GM18907 (cell line): Measurements from ENCODE around the gene CCDC188.

Source experiments
- ATAC-seq: cut with Tn5 transposase; IDR thresholded peaks from one replicate; pipeline ENCODE4 v1.9.1; 2021; ENCODE audit warnings: mild to moderate bottlenecking, moderate library complexity; ENCODE audit not compliant: unreplicated experiment

Gene CCDC188

DNA sequence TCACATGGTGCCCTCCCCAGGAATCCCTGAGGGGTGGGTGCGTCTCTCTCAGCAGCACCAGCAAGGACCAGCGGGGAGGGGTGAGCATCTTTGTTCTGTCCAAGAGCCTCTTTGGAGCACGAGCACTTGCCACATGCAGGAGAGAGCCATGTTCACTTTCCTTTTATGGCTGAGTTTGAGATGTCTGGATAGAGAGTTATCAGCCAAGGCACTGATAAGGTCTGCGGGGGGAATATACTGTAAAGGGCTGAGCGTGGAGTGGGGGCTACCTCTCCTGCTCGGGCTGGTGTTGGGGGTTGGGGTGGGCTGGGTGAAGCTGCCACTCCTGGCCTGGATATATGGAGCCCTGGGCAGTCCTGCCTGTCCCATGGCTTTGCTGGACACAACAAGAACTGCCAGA is 34.9 kb upstream of the CCDC188 start:
- ATAC-seq = no peak

DNA sequence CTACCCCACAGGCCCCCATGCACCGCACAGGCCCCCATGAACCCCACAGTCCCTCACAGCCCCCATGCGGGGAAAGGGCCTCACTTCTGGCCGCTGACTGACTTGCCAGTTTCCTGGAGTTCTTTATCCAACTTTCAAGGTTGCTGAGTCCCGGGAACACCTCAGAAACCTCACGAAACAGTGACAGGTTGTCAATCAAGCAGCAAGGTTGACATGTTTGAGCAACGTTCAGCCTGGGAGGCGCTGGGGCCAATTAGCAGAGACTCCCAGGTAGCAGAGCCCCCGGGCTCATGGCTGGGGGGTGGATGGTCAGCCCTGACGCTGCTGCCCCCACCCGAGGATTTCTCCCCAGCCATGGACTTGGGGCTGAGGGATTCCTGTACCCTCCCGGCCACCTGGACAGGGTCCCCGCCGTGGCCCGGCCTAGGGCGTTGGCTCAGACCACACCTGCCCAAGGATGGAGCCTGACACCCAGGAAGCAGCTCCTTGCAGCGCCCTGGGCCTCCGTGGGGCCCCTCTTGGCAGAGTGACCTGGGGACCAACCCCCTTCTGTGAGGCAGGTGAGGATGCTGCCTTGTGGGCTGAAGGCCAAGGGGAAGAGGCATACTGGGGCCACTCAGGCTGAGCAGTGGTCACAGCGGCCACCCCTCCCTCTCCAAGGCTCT is 33.8 kb upstream of the CCDC188 start:
- ATAC-seq = no peak

DNA sequence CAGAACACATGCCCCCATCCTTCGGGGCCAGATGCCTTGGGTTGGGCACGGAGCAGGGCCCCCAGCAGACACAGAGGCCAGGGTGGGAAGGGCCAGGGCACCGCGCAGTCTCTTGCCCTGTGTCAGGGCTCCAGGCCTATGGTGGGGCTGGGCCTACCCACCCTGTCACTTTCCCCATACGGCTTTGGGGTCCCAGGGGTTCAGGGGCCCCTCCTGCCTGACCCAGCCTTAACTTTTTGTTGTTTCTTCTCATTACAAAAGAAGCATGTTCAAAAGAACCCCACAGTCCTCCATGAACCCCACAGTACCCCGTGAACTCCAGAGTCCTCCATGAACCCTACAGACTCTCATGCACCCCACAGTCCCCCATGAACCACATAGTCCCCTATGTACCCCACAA is 33.0 kb upstream of the CCDC188 start:
- no peak for ATAC-seq

DNA sequence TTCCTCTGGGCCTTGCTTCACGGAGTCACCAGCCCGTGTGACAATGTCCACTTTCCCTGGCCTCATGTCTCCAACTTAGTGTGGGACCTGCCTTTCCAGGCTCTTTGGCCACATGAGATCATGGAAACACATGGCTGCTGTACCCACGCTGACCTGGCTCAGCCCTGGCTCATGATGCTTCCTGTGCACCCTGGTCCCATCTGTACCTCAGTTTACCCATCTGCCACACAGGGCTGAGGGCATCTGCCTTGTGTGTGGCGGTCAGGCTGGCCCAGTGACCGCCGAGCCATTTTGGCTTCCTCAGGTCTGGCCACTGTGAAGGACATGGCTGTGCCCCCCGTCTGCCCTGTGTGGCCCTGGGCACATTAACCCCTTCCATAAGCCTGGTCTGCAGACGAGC is 32.2 kb upstream of the CCDC188 start:
- no peak for ATAC-seq

DNA sequence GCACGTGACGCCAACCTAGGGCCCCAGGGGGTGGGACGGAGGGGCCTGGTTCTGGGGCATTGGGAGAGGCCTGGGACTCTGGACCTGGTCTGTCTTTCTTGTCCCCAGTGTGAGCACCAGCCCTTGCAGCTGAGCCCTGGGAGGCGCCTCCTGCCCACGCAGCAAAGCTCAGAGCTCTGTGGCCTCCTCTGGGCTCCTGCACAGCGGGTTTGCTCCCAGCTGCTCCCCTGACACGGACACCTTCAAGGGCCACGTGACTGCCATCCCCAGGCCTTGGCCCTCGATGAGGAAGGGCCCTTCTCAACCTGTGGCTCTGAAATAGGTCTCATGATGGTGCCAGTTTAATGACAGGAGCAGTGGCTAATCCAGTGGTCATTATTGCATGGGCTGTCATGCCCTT is 31.5 kb upstream of the CCDC188 start:
- ATAC-seq = no peak

DNA sequence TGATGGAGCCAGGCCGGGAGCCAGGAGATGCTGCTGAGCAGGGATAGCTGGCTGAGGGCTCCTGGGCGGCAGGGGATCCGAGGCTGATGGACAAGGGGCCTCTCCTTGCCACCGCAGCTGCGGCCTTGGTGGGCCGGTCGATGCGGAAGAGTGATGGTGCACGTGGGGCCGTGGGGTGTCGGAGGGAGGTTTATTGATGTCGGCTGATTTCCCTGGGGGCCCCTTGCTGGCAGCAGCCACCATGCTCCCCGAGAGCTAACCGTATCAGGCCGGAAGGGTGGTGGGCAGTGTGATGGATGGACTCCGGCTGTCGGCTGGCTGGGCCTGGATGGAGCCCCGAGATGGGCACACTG is 31.0 kb upstream of the CCDC188 start:
- no peak for ATAC-seq

DNA sequence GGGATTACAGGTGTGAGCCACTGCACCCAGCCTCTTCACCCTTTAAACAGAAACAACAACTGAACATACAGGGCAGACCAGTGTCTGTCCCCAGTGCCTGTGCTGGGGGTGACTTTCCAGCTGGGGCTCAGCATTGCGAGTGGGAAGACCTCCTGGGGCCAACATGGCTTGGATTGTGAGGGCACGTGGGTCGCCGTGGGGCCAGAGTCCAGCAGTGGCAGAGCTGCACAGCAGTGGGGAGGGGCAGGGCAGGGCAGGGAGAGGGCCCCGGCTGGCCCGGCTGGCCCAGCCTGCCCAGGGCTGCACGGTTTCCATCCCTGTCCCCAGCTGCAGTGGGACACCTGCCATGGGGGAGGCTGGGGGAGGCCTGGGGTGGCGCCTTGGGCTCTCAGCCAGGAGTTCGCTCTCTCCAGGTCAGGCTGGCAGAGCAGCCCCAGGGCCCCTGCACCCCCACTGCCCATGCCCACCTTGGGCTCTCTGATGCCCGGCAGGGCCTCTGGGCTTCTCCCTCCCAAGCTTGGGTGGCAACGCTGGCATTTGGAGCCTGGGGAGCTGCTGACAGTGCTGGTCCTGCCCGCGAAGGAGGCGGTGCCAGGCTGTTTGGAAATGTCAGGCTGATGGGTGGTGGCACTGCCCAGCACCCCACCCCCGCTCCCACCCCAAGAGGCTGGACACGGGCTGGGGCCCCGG is 30.5 kb upstream of the CCDC188 start:
- ATAC-seq = no peak

DNA sequence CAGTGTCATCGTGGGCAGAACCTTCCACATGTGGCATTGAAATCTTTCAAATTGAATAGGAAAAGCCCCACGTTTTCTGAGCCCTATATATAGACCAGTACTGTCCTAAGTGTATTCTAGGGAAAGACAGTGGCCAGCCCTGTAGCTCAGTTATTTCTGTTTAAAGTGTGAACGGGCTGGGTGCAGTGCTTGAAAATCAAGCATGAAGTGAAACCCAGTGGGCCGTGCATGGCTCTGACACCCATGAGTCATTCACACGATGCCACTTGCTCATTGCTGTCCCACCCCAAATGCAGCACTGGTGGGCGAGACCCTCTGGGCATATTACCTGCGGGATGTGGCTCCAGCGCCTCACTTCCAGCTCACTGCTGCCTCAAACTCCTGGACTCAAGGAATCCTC is 29.8 kb upstream of the CCDC188 start:
- no peak for ATAC-seq

DNA sequence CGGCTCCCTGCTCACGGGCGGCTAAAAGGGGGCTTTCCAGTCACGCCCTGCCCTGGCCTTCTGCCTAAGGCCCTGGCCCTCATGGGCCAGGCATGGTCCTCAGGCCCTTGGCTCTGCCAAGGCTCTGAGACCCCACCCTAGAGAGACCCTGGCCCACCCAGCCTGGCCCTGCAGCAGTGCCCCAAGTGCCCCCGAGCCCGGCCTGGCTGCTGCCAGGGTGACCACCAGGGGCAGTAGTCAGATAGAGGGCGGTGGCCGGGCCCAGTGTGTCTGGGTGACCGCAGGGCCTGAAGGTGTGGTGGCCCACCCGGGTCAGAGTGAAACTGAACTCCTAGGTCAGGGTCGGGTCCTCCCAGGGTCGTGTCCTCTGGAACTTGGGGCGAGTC is 29.4 kb upstream of the CCDC188 start:
- no peak for ATAC-seq

DNA sequence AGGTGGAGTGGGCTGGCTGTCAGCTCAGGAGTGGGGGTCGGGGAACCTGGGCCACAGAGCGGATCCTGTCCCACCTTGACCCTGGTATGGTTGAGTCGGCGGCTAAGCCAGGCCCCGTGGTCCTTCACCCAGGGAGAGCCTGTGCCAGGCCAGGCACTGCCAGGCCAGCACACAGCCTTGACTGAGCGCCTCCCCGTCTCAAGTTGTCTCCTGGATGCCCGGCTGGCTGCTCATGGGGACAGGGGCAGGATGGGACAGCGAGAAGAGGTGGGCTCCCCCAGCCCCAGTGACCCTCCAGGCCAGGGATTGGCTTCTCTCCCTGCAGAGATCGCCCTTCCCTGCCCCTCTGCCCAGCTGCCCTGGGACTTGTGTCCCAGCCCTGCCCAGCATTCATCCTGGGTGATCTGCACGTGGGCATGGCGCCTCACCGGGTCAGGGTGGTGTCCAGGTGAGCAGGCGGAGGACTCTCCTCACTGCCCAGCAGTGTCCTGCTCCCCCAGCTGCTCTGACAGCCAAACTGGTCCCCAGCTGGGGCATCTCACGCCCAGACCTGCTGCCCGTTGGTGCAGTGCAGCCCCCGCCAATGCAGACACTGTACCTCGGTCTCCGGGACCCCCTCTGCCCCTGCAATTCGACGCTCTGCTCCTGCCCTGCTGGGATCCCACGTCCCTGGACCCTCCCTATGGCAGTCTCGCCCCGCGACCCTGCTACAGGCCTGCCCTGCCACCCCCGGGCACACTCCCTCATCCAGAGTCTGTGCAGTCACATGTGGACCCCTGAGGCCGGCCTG is 28.8 kb upstream of the CCDC188 start:
- ATAC-seq = no peak

DNA sequence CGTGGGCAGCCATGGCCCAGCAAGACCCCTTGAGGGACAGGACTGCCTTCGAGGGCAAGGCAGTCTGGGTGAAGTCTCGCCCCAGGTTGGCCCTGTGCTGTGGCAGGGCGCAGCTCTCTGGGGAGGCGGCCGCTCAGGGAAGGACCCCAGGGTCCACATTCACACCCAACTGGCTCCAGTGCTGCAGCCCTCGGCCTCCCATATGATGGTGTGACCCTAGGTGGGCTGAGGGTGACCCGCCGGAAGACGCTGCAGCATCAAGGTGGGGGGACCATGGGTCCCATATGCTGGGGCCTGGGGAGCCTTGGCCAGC is 28.0 kb upstream of the CCDC188 start:
- no peak for ATAC-seq

DNA sequence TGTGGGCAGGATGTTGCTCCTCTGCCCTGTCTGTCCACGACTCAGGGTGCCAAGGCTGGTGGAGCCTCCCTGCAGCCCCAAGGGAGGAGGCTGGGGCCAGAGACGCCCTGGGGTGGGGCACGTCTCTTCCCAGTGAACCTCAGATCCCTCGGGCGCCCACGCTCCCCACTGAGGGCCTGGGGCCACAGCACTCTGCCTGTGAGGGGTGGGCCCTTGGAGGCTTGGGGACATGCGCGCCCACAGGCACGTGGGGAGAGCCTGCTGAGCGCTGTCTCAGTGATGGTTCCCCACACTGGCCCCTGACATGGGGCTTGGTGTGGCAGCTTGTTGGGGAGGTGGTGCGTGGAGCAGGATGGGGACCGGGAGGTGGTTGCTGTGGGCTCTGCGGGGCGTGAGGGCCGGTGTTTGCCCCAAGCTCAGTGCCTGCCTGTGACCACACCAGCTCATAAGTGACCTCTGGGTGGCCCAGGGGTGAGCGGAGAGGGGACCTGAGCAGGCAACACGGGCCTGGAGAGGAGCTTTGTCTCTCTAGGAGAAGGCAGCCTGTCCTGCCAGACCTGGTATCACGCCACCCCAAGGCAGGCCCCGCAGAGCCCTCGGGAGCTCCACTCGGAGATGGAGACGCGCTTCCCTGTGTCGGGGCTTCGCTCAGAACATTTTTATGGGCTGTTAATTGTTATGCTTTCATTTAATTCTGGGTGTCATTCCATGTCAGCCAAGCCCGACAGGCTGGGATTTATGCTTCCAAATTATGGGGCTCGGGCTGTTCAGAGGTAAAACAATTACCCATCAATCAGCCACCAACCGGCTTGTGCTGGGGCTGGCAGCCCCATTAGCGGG is 27.4 kb upstream of the CCDC188 start:
- no peak for ATAC-seq

DNA sequence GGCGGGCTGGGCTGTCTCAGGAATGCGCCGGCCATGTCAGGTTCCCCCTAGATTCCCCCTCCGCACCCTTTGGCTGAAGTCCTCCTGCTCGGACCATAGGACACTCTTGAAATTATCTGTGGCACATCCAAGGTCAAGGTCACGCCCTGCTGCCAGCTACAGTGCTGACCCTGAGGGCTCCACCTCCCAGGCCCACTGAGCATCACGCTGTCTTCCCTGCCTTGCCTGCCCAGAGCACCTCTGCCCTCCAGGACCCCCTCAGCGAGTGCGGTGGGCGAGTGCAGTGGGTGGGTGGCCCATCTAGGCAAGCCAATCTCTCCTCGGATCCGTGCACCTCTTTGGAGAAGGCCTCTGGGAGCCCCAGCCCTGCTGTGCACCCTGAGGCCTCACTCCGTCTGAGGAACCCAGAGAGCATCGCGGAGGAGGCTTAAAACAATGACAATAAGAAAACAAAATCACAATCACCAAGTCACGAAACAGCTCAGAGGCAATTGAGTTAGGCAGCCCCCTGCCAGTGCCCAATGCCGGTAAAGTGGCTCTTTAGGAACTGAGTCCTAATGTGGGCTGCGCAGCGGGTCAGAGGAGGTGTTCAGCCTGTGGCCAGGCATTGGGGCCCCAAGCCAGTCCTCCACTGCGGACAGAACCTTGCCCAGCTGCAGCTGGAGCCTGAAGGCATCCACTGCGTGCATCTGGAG is 26.5 kb upstream of the CCDC188 start:
- no peak for ATAC-seq

DNA sequence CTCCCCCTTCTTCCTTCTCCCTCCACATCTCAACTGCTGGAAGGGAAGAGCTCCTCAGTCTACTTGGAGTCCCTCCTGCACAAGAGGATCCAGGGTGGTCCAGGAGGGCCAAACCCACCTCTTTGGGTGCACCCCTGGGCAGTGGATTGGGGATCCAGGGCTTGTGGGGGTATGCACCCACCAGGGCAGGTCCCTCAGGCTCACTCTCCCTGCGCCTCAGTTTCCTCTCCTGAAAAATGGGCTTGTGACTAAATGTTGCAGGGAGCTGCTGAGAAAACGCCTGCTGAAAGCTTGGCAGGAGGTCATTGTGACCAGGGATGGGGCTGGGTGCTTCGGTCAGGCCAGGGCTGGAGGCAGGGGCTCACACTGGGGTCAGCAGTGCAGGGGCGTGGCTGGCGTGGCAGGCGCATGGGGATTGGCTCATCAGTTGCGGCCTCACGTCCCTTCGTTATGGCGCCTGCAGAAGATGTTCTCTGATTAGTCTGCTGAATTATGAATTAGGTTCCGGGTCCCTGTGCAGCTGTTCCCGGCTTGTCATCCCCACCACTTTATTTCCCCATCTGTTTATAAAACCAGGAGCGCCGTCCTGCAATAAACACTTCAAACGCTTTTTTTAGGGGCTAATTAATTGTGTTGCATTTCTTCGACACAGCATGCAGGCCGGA is 25.7 kb upstream of the CCDC188 start:
- no peak for ATAC-seq

DNA sequence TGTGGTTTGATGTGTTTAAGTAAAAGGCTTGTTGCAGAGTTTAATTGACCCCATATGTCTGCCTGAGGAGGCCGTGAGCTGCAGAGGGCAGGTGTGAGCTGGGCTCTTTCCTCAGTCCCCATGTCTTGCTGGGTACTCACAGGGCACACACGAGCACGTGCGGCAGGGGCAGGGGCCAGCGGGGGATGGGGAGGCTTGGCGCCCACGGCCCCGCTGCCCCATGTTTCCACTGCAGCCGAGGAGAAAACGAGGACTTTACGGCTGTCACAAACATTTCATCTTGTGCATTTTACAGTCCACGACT is 24.7 kb upstream of the CCDC188 start:
- ATAC-seq = no peak

DNA sequence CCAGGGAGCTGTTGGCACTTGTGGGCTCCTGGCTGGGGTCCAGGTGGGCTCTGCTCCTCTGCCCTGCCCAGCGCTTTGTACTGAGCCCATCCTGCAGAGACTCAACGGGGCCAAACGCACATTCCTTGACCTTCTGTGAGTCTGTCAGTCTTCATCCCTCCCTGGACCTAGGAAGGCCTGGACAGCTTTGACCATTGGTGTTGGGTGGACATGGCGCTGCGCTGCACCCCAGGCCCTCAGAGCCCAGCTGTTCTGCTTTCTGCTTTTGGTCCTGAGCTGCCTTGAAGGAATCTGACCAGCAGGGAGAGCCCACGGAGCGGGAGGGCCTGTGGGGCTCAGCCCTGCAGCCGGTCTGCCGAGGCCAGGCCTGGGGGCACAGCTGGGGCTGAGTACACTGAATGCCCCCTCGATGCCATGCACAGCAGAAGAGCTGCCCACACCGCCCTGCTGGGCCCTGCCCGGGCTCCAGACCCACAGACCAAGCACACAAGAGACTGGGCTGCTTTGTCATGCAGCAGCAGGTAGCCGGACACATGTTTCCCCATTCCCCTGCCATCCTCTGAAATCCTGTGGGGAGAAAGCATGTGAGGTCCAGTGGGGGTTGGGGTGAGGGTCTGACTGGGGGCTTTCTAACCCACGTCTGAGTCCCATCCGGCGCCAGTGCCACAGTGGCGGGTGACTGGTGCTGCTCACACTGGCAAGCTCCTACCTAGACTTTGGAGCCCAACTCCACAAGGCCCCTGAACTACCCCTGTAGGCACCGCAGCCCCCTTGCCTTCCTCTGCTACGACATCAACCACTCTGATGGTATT is 24.1 kb upstream of the CCDC188 start:
- no peak for ATAC-seq

DNA sequence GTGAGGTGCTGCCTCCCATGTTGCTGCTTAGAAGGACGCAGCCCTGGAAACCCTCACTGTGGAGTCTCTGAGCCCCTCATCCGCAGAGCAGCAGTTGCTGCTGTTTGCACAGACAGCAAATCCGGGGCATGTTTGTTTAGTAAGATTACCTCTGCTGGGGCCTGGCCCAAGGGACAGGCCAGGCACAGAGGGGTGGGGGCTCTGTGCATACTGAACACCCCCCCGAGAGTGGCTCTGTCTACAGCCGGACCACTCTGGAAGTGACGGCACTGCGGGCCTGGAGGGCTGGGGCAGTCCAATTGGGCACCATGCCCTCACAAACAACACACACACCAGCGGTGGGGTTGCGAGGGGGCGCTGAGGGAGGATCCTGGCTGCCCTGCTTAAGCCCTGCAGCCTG is 22.9 kb upstream of the CCDC188 start:
- no peak for ATAC-seq

DNA sequence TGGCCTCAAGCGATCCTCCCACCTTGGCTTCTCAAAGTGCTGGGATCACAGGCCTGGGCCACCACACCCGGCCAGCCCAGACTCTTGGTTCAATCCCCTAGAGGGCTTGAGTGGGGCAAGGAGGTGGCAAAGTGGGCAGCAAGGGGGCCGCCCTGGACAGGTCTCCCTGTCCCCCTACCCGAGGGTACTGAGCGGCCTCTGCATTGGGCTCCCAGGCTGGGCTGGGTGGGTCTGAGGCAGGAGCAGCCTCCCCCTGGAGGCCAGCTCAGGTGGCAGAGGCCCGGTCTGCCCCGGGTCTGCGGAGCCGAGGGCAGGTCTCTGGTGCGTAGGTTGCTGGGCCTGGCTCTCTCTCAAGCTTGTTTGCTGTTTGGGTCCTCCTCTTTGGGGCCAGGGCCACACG is 22.4 kb upstream of the CCDC188 start:
- no peak for ATAC-seq

DNA sequence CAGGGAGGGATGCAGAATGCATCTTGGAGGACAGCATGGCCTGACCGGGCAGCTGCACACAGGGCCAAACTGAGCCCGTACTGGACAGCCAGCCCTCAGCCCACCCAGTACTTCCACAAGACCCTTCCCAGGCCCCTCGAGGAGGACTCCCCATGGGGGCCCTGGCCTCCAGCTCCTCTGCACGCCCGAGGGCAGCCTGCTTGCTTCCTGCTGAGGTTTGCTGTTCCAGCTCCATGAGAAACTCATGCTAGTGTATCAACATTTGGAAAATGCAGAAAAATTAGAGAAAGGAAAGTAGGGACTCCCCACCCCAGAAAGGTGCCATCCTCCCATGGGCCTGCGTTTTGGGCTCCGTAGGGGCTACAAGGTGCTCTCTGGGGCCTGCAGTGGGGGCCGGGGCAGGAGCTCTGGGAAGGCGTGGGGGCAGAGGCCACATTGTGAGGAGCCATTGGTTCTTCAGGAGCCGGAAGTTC is 21.3 kb upstream of the CCDC188 start:
- ATAC-seq = no peak
